CD14-positive monocyte (primary cell): ENCODE results near the gene RNU11. TPM values are rescaled to one million over a fixed set of nuclear protein-coding genes. Genes with fewer than 3 reads are reported as not detected.
A peak's percentile ranks its signal among the peaks of the same experiment; 100 is the strongest.
"Not testable (repeated sequence)": the region's sequence is repeated elsewhere in the genome, so short reads cannot be mapped to it uniquely, and the experiment has no call there.

ENCODE experiments used
- DNase-seq, 3 donors: peaks; one replicate each; pipeline ENCODE4 v3.0.0-alpha.2; 2011 to 2022
- H2AFZ ChIP-seq: 2 replicates; pipeline ENCODE4 v1.6.0; 2012; ENCODE audit warnings: mild to moderate bottlenecking, low read depth, low read length, inconsistent platforms; ENCODE audit not compliant: insufficient read depth, poor library complexity, severe bottlenecking
- H3K27ac ChIP-seq, 2 donors: 1 replicate in 1 of 2; 2 replicates in 1 of 2; pipeline ENCODE4 v1.5.1; 2012 to 2013; ENCODE audit warnings: low read length in 2 of 2, control low read depth in 1 of 2, inconsistent platforms in 1 of 2, low read depth in 1 of 2, mild to moderate bottlenecking in 1 of 2
- H3K27me3 ChIP-seq, 2 donors: one replicate each; pipeline versions ENCODE4 v1.6.0 to v1.6.1; 2011 to 2013; ENCODE audit warnings: low read length in 2 of 2; ENCODE audit not compliant: control insufficient read depth in 2 of 2, insufficient read depth in 2 of 2
- H3K36me3 ChIP-seq, 2 donors: replicated peaks in 1 of 2; 1 replicate in 1 of 2; 2 replicates in 1 of 2; pipeline versions ENCODE4 v1.5.1 to v1.6.1; 2012 to 2013; ENCODE audit warnings: low read length in 2 of 2, control low read depth in 1 of 2, inconsistent platforms in 1 of 2, mild to moderate bottlenecking in 1 of 2; ENCODE audit not compliant: insufficient read depth in 2 of 2, control insufficient read depth in 1 of 2
- H3K4me1 ChIP-seq, 2 donors: 1 replicate in 1 of 2; 2 replicates in 1 of 2; pipeline versions ENCODE4 v1.5.1 to v1.6.1; 2012 to 2013; ENCODE audit warnings: low read length in 2 of 2, control low read depth in 1 of 2, inconsistent platforms in 1 of 2, mild to moderate bottlenecking in 1 of 2, moderate library complexity in 1 of 2; ENCODE audit not compliant: insufficient read depth in 2 of 2, control insufficient read depth in 1 of 2
- H3K4me2 ChIP-seq: replicated peaks from 2 replicates; pipeline ENCODE3; 2012; ENCODE audit warnings: low read length, moderate library complexity, mild to moderate bottlenecking; ENCODE audit not compliant: poor library complexity, severe bottlenecking; ENCODE audit errors: extremely low read depth
- H3K4me3 ChIP-seq, 3 experiments: fragments of 200-600 bp in 1 of 3; sonication (generic) in 1 of 3; replicated peaks in 1 of 3; 1 replicate in 2 of 3; 2 replicates in 1 of 3; pipeline ENCODE4 v1.5.1; 2011 to 2013; ENCODE audit warnings: low read length in 3 of 3, mild to moderate bottlenecking in 3 of 3, control low read depth in 2 of 3, low read depth in 2 of 3, inconsistent platforms in 1 of 3, moderate library complexity in 1 of 3
- H3K79me2 ChIP-seq: 2 replicates; pipeline ENCODE4 v1.6.0; 2012; ENCODE audit warnings: mild to moderate bottlenecking, control low read depth, inconsistent platforms, low read length, moderate library complexity; ENCODE audit not compliant: insufficient read depth
- H3K9ac ChIP-seq: 2 replicates; pipeline ENCODE4 v1.6.0; 2017; ENCODE audit warnings: low read length, mild to moderate bottlenecking; ENCODE audit not compliant: insufficient read depth, poor library complexity, severe bottlenecking
- H3K9me3 ChIP-seq, 2 donors: replicated peaks in 1 of 2; 1 replicate in 1 of 2; 2 replicates in 1 of 2; pipeline versions ENCODE4 v1.5.1 to v1.6.1; 2012 to 2013; ENCODE audit warnings: low read length in 2 of 2, control low read depth in 1 of 2; ENCODE audit not compliant: control insufficient read depth in 1 of 2, insufficient read depth in 1 of 2
- H4K20me1 ChIP-seq: 2 replicates; pipeline ENCODE4 v1.6.0; 2012; ENCODE audit warnings: mild to moderate bottlenecking, low read length, control low read depth, moderate library complexity; ENCODE audit not compliant: insufficient read depth
- H3K27ac Mint-ChIP-seq, 7 donors: one replicate each; pipeline ENCODE4 v1.8.0; 2020; ENCODE audit warnings: mild to moderate bottlenecking in 7 of 7, mixed read lengths in 7 of 7, moderate library complexity in 6 of 7, inconsistent platforms in 2 of 7
- H3K27me3 Mint-ChIP-seq, 3 donors: one replicate each; pipeline ENCODE4 v1.8.0; 2021 to 2022; ENCODE audit warnings: low read depth in 3 of 3, mild to moderate bottlenecking in 3 of 3, mixed read lengths in 3 of 3, moderate library complexity in 3 of 3, inconsistent platforms in 1 of 3
- H3K36me3 Mint-ChIP-seq, 2 donors: one replicate each; pipeline ENCODE4 v1.8.0; 2020; ENCODE audit warnings: mixed read lengths in 2 of 2, inconsistent platforms in 1 of 2, mild to moderate bottlenecking in 1 of 2
- H3K4me1 Mint-ChIP-seq: one replicate; pipeline ENCODE4 v1.8.0; 2020; ENCODE audit warnings: mild to moderate bottlenecking, mixed read lengths
- H3K4me3 Mint-ChIP-seq, 2 donors: one replicate each; pipeline ENCODE4 v1.8.0; 2020; ENCODE audit warnings: mild to moderate bottlenecking in 2 of 2, mixed read lengths in 2 of 2, moderate library complexity in 1 of 2
- H3K9me3 Mint-ChIP-seq, 7 donors: one replicate each; pipeline ENCODE4 v1.8.0; 2020 to 2022; ENCODE audit warnings: mixed read lengths in 7 of 7, mild to moderate bottlenecking in 6 of 7, moderate library complexity in 6 of 7, inconsistent platforms in 2 of 7
- WGBS: methylation state at CpG from one replicate; pipeline ENCODE4 v1.1.5; 2013; ENCODE audit warnings: missing lambda C conversion rate; ENCODE audit not compliant: insufficient coverage; 5-methylcytosine and 5-hydroxymethylcytosine counted together
- intact Hi-C, 2 donors: fragments of 100-400 bp; cut with micrococcal nuclease; formaldehyde crosslinking; loops; one replicate each; pipeline versions ENCODE4 v1.15.0 to v1.15.1; 2023
- polyA plus RNA-seq, 3 donors: library from polyadenylated mRNA; depleted of rRNA in 1 of 3; unstranded in 2 of 3; stranded (reverse) in 1 of 3; fragments of 300-500 nt in 2 of 3; fragments of >200 nt in 1 of 3; fragmentation: Illumina TruSeq in 2 of 3; gene quantifications; 1 replicate in 2 of 3; 2 replicates in 1 of 3; pipeline ENCODE4 v1.2.3, GENCODE V29; 2012 to 2021
- TF ChIP-seq, protein P1 (sequence below): fragments of 200-600 bp; IDR thresholded peaks from one replicate; pipeline ENCODE4 v1.8.0; 2022; ENCODE audit warnings: antibody characterized with exemption, mild to moderate bottlenecking

RNU11 gene
- polyA plus RNA-seq, 3 donors = not detected

DNA sequence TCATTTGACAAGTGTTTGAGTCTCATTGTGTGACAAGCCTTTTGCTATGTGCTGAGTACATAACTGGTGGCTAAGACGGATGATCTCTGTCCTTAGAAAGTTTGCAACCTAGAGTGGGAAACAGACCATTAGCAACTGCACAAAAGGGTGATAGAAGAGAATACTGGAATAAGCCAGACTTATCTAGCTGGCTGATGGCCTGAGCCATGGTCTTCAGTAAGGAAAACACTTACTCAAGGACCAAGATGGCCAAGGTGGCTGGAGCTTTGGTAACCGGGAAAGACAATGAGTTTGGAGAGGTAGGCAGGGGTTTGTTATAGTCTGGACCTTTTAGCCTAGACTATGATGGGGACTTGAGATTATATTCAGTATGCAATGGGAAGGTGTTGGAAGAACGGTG lies 3.9 kb upstream of the RNU11 start:
- H3K4me1 ChIP-seq = peaks cover 47 to 54% of the 10 kb centered on the region in 2 donors
- peak overlapping the region in 6 of 7 donors; percentile 63 to 99 (median 98) for H3K27ac Mint-ChIP-seq

DNA sequence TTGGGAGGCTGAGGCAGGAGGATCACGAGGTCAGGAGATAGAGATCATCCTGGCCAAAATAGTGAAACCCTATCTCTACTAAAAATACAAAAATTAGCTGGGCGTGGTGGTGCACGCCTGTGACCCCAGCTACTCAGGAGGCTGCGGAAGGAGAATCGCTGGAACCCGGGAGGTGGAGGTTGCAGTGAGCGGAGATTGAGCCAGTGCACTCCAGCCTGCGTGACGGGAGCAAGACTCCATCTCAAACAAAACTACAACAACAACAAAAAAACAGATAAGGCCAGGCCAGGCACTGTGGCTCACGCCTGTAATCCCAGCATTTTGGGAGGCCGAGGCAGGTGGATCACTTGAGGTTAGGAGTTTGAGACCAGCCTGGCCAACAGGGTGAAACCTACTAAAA lies 3.0 kb upstream of the RNU11 start:
- not testable (repeated sequence) for H3K36me3 ChIP-seq, DNase-seq, H3K4me3 ChIP-seq, H3K9ac ChIP-seq, H2AFZ ChIP-seq, H3K4me3 Mint-ChIP-seq, H3K27me3 ChIP-seq, H3K9me3 Mint-ChIP-seq, H3K27ac Mint-ChIP-seq, H3K27me3 Mint-ChIP-seq, H3K36me3 Mint-ChIP-seq, H3K4me2 ChIP-seq, H4K20me1 ChIP-seq, H3K9me3 ChIP-seq, H3K27ac ChIP-seq
- Histone ChIP-seq H3K4me1 (peaks cover 47 to 59% of the 10 kb centered on the region in 2 donors), H3K79me2 (peaks cover 27% of the 10 kb centered on the region)
- H3K4me1 Mint-ChIP-seq = peaks cover 46% of the 10 kb centered on the region
- intact Hi-C loops = loop anchor here (5.0 to 10.0 kb wide), 4 partner anchors 138 to 539 kb away; partner anchors contain the start of genes RCC1 (in 1 of the 2) and SRSF4 (in 1 of the 2)
- WGBS = 100% methylated on average over 6 of the region's 11 CpGs

More for the DNA sequence above, 3.9 kb upstream of the RNU11 start:
- Histone ChIP-seq H3K36me3 (no peaks in the 10 kb centered on the region), H2AFZ (no peak overlapping the region), H3K27ac (peak overlapping the region in 1 of 2 donors; percentile 97), H3K79me2 (peaks cover 37% of the 10 kb centered on the region), H3K9ac (no peak overlapping the region), H3K4me2 (peak overlapping the region; percentile 100), H3K9me3 (no peaks in the 10 kb centered on the region), H3K4me3 (peak overlapping the region in 1 of 3 experiments; percentile 96), H4K20me1 (no peaks in the 10 kb centered on the region), H3K27me3 (no peaks in the 10 kb centered on the region)
- H3K27me3 Mint-ChIP-seq = peaks cover 0 to 3% (median 0%) of the 10 kb centered on the region in 3 donors
- intact Hi-C loops = loop anchor here (5.0 to 10.0 kb wide), 5 partner anchors 62 to 540 kb away; partner anchors contain the start of genes SRSF4 (in 1 of the 2) and YTHDF2 (in 1 of the 2)
- TF ChIP-seq, protein P1, sequence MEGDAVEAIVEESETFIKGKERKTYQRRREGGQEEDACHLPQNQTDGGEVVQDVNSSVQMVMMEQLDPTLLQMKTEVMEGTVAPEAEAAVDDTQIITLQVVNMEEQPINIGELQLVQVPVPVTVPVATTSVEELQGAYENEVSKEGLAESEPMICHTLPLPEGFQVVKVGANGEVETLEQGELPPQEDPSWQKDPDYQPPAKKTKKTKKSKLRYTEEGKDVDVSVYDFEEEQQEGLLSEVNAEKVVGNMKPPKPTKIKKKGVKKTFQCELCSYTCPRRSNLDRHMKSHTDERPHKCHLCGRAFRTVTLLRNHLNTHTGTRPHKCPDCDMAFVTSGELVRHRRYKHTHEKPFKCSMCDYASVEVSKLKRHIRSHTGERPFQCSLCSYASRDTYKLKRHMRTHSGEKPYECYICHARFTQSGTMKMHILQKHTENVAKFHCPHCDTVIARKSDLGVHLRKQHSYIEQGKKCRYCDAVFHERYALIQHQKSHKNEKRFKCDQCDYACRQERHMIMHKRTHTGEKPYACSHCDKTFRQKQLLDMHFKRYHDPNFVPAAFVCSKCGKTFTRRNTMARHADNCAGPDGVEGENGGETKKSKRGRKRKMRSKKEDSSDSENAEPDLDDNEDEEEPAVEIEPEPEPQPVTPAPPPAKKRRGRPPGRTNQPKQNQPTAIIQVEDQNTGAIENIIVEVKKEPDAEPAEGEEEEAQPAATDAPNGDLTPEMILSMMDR = no peak
- WGBS = 95% methylated on average over 2 of the region's 3 CpGs
- H3K4me1 Mint-ChIP-seq = peaks cover 51% of the 10 kb centered on the region
- DNase-seq = no peak
- peaks cover 0 to 7% of the 10 kb centered on the region in 2 donors for H3K36me3 Mint-ChIP-seq
- peak overlapping the region in 1 of 2 donors; percentile 100 for H3K4me3 Mint-ChIP-seq
- peaks cover 0 to 2% (median 0%) of the 10 kb centered on the region in 7 donors for H3K9me3 Mint-ChIP-seq
